Measurements from ENCODE around the gene CLASRP.

DNA sequence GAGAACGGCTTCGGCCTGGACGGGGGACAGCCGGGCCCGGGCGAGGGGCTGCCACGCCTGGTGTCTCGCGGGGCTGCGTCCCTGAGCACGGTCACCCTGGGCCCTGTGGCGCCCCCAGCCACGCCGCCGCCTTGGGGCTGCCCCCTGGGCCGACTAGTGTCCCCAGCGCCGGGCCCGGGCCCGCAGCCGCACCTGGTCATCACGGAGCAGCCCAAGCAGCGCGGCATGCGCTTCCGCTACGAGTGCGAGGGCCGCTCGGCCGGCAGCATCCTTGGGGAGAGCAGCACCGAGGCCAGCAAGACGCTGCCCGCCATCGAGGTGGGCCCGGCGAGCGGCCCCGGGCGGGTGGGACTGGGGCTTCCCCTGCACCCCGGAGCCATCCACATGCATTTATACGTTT lies 26.9 kb upstream of the CLASRP start:
- TF ChIP-seq, protein P1, sequence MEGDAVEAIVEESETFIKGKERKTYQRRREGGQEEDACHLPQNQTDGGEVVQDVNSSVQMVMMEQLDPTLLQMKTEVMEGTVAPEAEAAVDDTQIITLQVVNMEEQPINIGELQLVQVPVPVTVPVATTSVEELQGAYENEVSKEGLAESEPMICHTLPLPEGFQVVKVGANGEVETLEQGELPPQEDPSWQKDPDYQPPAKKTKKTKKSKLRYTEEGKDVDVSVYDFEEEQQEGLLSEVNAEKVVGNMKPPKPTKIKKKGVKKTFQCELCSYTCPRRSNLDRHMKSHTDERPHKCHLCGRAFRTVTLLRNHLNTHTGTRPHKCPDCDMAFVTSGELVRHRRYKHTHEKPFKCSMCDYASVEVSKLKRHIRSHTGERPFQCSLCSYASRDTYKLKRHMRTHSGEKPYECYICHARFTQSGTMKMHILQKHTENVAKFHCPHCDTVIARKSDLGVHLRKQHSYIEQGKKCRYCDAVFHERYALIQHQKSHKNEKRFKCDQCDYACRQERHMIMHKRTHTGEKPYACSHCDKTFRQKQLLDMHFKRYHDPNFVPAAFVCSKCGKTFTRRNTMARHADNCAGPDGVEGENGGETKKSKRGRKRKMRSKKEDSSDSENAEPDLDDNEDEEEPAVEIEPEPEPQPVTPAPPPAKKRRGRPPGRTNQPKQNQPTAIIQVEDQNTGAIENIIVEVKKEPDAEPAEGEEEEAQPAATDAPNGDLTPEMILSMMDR (conservative IDR thresholded peaks at IDR 0.05 in 1 of 2, IDR thresholded peaks at IDR 0.05 in 1 of 2; ENCODE audit: low read depth in 1 of 2, low read length in 2 of 2) = no peak
- TF ChIP-seq EZH2 (IDR thresholded peaks at IDR 0.05; ENCODE audit: low read length, missing control alignments) = no peak
